ENCODE data around the gene FAM53B.

GRCh38 chr10:124601431-124602120 is 142.6 kb downstream of the FAM53B start:
- TF ChIP-seq POLR2A (IDR thresholded peaks at IDR 0.05) (no peak), CTCF (IDR thresholded peaks at IDR 0.05) (no peak)

Measured in Peyer's patch (tissue), 4 donors.